HepG2 (cell line): ENCODE results near the gene CYB561. TPM values are rescaled to one million over a fixed set of nuclear protein-coding genes. Genes with fewer than 3 reads are reported as not detected.

Source experiments
- HNRNPK ChIP-seq: fragments of 200-400 bp; formaldehyde crosslinking; IDR thresholded peaks from 2 replicates; pipeline ENCODE4 v1.6.1; 2018; ENCODE audit warnings: low read length, low read depth, moderate library complexity, mild to moderate bottlenecking; ENCODE audit not compliant: poor library complexity, severe bottlenecking
- HOXA9 ChIP-seq: sonication (generic); formaldehyde crosslinking; IDR thresholded peaks from 2 replicates; pipeline ENCODE4 v1.8.1; 2022; ENCODE audit warnings: missing genetic modification reagents, mild to moderate bottlenecking, moderate library complexity, borderline replicate concordance
- KDM5B ChIP-seq: sonication (generic); formaldehyde crosslinking; IDR thresholded peaks from 2 replicates; pipeline ENCODE4 v1.4.0; 2020; ENCODE audit warnings: missing genetic modification reagents, mild to moderate bottlenecking, borderline replicate concordance
- SALL1 ChIP-seq: sonication (generic); formaldehyde crosslinking; IDR thresholded peaks from 2 replicates; pipeline ENCODE4 v1.8.0; 2022; ENCODE audit warnings: mild to moderate bottlenecking, missing genetic modification reagents
- SALL2 ChIP-seq: sonication (generic); formaldehyde crosslinking; IDR thresholded peaks from 2 replicates; pipeline ENCODE4 v1.8.1; 2023; ENCODE audit warnings: mild to moderate bottlenecking, missing genetic modification reagents, inconsistent platforms
- SETDB1 ChIP-seq: sonication (generic); formaldehyde crosslinking; IDR thresholded peaks from 2 replicates; pipeline ENCODE4 v1.5.1; 2020; ENCODE audit warnings: missing genetic modification reagents, mild to moderate bottlenecking, borderline replicate concordance
- SIX4 ChIP-seq: sonication (generic); formaldehyde crosslinking; IDR thresholded peaks from 2 replicates; pipeline ENCODE4 v1.4.0; 2020; ENCODE audit warnings: missing genetic modification reagents
- ZMYM2 ChIP-seq: sonication (generic); formaldehyde crosslinking; IDR thresholded peaks from 2 replicates; pipeline ENCODE4 v1.8.0; 2022; ENCODE audit warnings: mild to moderate bottlenecking, missing genetic modification reagents
- ZNF12 ChIP-seq: sonication (generic); formaldehyde crosslinking; IDR thresholded peaks from 2 replicates; pipeline ENCODE4 v1.5.0; 2020; ENCODE audit warnings: missing genetic modification reagents
- ZNF17 ChIP-seq: sonication (generic); formaldehyde crosslinking; IDR thresholded peaks from 2 replicates; pipeline ENCODE4 v1.5.0; 2020; ENCODE audit warnings: mild to moderate bottlenecking, missing genetic modification reagents
- ZNF30 ChIP-seq: sonication (generic); formaldehyde crosslinking; IDR thresholded peaks from 2 replicates; pipeline ENCODE4 v1.5.0; 2020; ENCODE audit warnings: mild to moderate bottlenecking, missing genetic modification reagents
- ZNF564 ChIP-seq: sonication (generic); formaldehyde crosslinking; IDR thresholded peaks from 2 replicates; pipeline ENCODE4 v1.8.1; 2023; ENCODE audit warnings: mild to moderate bottlenecking, missing genetic modification reagents
- ZSCAN21 ChIP-seq: sonication (generic); formaldehyde crosslinking; IDR thresholded peaks from 2 replicates; pipeline ENCODE4 v1.8.0; 2022; ENCODE audit warnings: mild to moderate bottlenecking, missing genetic modification reagents, moderate library complexity, borderline replicate concordance
- polyA plus RNA-seq, 8 experiments: library from polyadenylated mRNA; depleted of rRNA in 3 of 8; stranded (reverse) in 7 of 8; unstranded in 1 of 8; fragments of >200 nt; fragmentation: Illumina TruSeq in 4 of 8; extraction: Trizol in 4 of 8; gene quantifications; 2 replicates each; pipeline versions ENCODE4 v1.2.1 to v1.2.3, GENCODE V29; 2011 to 2016; ENCODE audit warnings: low read depth in 4 of 8, missing spikeins in 1 of 8, mixed read lengths in 1 of 8; ENCODE audit not compliant: insufficient read depth in 1 of 8
- total RNA-seq, 5 experiments: library from RNA; depleted of rRNA; stranded (reverse); fragments of >200 nt; fragmentation: Illumina TruSeq; extraction: Trizol; gene quantifications; 2 replicates each; pipeline ENCODE4 v1.2.3, GENCODE V29; 2016; ENCODE audit warnings: low read depth in 1 of 5
- TF ChIP-seq, protein P1 (sequence below): fragments of 450-650 bp; IDR thresholded peaks from 2 replicates; pipeline ENCODE4 v1.6.1; 2016
- TF ChIP-seq, protein P2 (sequence below): sonication (generic); formaldehyde crosslinking; IDR thresholded peaks from 2 replicates; pipeline ENCODE4 v1.8.0; 2022; ENCODE audit warnings: missing genetic modification reagents, mild to moderate bottlenecking, inconsistent platforms, borderline replicate concordance
- TF ChIP-seq, protein P3 (sequence below): sonication (generic); formaldehyde crosslinking; IDR thresholded peaks from 2 replicates; pipeline ENCODE4 v1.5.1; 2020; ENCODE audit warnings: mild to moderate bottlenecking, missing genetic modification reagents, borderline replicate concordance

The CYB561 gene
- total and polyA plus RNA-seq, 2 of the 13 experiments (the other 11 are each of a cell fraction or from before 2014, with no cell fraction given), result 1.5 to 6.7 TPM

DNA sequence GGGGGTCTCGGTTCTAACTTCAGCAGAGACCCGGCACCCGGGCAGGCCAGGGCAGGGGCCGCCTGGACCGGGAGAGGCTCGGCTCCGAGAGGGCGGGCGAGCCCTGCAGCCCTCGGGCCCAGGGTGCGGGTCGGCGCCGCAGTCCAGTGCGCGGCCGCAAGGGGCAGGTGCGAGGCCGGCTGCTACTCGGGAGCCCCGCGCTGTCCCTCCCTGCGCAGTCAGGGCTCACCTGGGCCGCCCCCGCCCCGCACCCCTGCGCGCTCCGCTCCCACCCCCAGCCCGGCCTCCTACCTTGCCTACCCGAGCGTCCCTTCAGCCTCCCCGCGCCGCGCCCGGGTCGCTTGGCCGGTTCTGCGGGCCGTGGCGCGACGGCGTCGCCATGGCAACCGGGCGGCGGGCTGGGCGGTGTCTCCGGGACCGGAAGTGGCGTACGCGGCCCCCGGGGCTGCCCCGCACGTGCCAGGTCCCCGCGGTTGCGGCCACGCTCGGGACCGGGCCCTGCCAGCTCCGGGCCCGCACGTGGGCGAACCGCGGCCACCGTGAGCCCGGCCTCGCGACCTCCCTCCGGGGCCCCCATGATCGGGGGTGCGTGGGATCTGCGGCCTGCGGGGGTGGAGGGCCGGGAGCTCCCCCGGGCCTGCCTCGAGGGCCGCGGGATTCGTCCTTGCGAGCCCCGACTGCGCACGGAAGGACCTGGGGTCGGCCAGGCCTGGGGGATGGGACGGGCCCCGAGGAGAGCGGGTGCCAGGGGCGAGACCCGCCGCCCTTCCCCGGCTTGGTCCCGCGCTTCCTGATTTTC is at the start of gene CYB561 (continued):
- TF ChIP-seq, protein P1, sequence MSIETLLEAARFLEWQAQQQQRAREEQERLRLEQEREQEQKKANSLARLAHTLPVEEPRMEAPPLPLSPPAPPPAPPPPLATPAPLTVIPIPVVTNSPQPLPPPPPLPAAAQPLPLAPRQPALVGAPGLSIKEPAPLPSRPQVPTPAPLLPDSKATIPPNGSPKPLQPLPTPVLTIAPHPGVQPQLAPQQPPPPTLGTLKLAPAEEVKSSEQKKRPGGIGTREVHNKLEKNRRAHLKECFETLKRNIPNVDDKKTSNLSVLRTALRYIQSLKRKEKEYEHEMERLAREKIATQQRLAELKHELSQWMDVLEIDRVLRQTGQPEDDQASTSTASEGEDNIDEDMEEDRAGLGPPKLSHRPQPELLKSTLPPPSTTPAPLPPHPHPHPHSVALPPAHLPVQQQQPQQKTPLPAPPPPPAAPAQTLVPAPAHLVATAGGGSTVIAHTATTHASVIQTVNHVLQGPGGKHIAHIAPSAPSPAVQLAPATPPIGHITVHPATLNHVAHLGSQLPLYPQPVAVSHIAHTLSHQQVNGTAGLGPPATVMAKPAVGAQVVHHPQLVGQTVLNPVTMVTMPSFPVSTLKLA, result no peak
- TF ChIP-seq SALL2 (0 out of 2 replicates have a peak, but pooled peaks have one; percentile 38), ZMYM2 (CRISPR knock-in tag) (no peak), HNRNPK (no peak), ZNF12 (CRISPR knock-in tag) (0 out of 2 replicates have a peak, but pooled peaks have one; percentile 26), ZNF564 (CRISPR knock-in tag) (0 out of 2 replicates have a peak, but pooled peaks have one; percentile 45), ZNF30 (CRISPR knock-in tag) (no peak), ZSCAN21 (CRISPR knock-in tag) (no peak; the same call in 1 of the 2 replicates), SETDB1 (no peak), SALL1 (CRISPR knock-in tag) (peak; percentile 59), ZNF17 (CRISPR knock-in tag) (no peak), KDM5B (CRISPR knock-in tag) (peak; percentile 81; the same call in 1 of the 2 replicates), SIX4 (CRISPR knock-in tag) (no peak), HOXA9 (CRISPR knock-in tag) (no peak)
- TF ChIP-seq, protein P2, sequence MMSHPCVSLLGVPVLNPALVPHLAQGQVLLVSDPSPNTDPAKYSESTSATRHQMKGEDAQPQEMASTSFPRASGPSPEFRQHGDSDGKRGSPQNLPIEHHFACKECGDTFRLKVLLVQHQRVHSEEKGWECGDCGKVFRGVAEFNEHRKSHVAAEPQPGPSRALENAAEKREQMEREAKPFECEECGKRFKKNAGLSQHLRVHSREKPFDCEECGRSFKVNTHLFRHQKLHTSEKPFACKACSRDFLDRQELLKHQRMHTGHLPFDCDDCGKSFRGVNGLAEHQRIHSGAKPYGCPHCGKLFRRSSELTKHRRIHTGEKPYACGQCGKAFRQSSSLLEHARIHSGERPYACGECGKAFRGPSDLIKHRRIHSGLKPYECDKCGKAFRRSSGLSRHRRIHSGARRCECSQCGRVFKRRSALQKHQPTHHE (CRISPR knock-in tag), result no peak
- TF ChIP-seq, protein P3, sequence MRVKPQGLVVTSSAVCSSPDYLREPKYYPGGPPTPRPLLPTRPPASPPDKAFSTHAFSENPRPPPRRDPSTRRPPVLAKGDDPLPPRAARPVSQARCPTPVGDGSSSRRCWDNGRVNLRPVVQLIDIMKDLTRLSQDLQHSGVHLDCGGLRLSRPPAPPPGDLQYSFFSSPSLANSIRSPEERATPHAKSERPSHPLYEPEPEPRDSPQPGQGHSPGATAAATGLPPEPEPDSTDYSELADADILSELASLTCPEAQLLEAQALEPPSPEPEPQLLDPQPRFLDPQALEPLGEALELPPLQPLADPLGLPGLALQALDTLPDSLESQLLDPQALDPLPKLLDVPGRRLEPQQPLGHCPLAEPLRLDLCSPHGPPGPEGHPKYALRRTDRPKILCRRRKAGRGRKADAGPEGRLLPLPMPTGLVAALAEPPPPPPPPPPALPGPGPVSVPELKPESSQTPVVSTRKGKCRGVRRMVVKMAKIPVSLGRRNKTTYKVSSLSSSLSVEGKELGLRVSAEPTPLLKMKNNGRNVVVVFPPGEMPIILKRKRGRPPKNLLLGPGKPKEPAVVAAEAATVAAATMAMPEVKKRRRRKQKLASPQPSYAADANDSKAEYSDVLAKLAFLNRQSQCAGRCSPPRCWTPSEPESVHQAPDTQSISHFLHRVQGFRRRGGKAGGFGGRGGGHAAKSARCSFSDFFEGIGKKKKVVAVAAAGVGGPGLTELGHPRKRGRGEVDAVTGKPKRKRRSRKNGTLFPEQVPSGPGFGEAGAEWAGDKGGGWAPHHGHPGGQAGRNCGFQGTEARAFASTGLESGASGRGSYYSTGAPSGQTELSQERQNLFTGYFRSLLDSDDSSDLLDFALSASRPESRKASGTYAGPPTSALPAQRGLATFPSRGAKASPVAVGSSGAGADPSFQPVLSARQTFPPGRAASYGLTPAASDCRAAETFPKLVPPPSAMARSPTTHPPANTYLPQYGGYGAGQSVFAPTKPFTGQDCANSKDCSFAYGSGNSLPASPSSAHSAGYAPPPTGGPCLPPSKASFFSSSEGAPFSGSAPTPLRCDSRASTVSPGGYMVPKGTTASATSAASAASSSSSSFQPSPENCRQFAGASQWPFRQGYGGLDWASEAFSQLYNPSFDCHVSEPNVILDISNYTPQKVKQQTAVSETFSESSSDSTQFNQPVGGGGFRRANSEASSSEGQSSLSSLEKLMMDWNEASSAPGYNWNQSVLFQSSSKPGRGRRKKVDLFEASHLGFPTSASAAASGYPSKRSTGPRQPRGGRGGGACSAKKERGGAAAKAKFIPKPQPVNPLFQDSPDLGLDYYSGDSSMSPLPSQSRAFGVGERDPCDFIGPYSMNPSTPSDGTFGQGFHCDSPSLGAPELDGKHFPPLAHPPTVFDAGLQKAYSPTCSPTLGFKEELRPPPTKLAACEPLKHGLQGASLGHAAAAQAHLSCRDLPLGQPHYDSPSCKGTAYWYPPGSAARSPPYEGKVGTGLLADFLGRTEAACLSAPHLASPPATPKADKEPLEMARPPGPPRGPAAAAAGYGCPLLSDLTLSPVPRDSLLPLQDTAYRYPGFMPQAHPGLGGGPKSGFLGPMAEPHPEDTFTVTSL (CRISPR knock-in tag), result no peak
